Measurements from ENCODE around the gene TENM4. TPM values are rescaled to one million over a fixed set of nuclear protein-coding genes. Genes with fewer than 3 reads are reported as not detected.

The TENM4 gene
- polyA plus RNA-seq, 3 donors = 0.31 to 1.7 TPM; not detected in 1

GRCh38 chr11:79221444-79222130 is 219.2 kb downstream of the TENM4 start:
- no peak for TF ChIP-seq CTCF (IDR thresholded peaks at IDR 0.05)
- Histone ChIP-seq H3K4me1 (ENCODE audit: control insufficient read depth in 1 of 2, insufficient read depth in 2 of 2, low read length in 2 of 2) (no peaks in the 10 kb centered on the region), H3K9ac (ENCODE audit: insufficient read depth, low read length, poor library complexity, severe bottlenecking) (no peak overlapping the region), H3K27me3 (ENCODE audit: control insufficient read depth in 2 of 2, insufficient read depth in 2 of 2, low read length in 2 of 2) (peaks cover 0 to 4% of the 10 kb centered on the region in 2 donors), H3K4me2 (replicated peaks; ENCODE audit: extremely low read depth, low read length, poor library complexity, severe bottlenecking) (no peak overlapping the region), H2AFZ (ENCODE audit: insufficient read depth, low read depth, low read length, poor library complexity, severe bottlenecking) (no peak overlapping the region), H4K20me1 (ENCODE audit: insufficient read depth, low read length) (no peaks in the 10 kb centered on the region), H3K27ac (ENCODE audit: low read depth in 1 of 2, low read length in 2 of 2) (no peak overlapping the region), H3K79me2 (ENCODE audit: insufficient read depth, low read length) (no peaks in the 10 kb centered on the region), H3K4me3 (replicated peaks in 1 of 3; ENCODE audit: low read depth in 2 of 3, low read length in 3 of 3) (no peak overlapping the region), H3K36me3 (replicated peaks in 1 of 2; ENCODE audit: control insufficient read depth in 1 of 2, insufficient read depth in 2 of 2, low read length in 2 of 2) (no peaks in the 10 kb centered on the region), H3K9me3 (replicated peaks in 1 of 2; ENCODE audit: control insufficient read depth in 1 of 2, insufficient read depth in 1 of 2, low read length in 2 of 2) (no peaks in the 10 kb centered on the region)
- DNase-seq = no peak
- H3K4me1 Mint-ChIP-seq = no peaks in the 10 kb centered on the region
- H3K36me3 Mint-ChIP-seq = no peaks in the 10 kb centered on the region
- no peak overlapping the region for H3K4me3 Mint-ChIP-seq
- H3K27me3 Mint-ChIP-seq (ENCODE audit: low read depth in 3 of 3) = peaks cover 2 to 4% (median 4%) of the 10 kb centered on the region in 3 donors
- H3K9me3 Mint-ChIP-seq = peaks cover 0 to 6% (median 2%) of the 10 kb centered on the region in 7 donors
- 93% methylated on average over 3 of the region's 10 CpGs for WGBS (ENCODE audit: insufficient coverage)
- no peak overlapping the region for H3K27ac Mint-ChIP-seq
- intact Hi-C loops (cut with micrococcal nuclease) = no loop called here

GRCh38 chr11:79220171-79220570 is 220.7 kb downstream of the TENM4 start:
- Histone ChIP-seq H3K9me3 (replicated peaks in 1 of 2; ENCODE audit: control insufficient read depth in 1 of 2, insufficient read depth in 1 of 2, low read length in 2 of 2) (no peaks in the 10 kb centered on the region), H3K4me2 (replicated peaks; ENCODE audit: extremely low read depth, low read length, poor library complexity, severe bottlenecking) (no peak overlapping the region), H3K4me1 (ENCODE audit: control insufficient read depth in 1 of 2, insufficient read depth in 2 of 2, low read length in 2 of 2) (no peaks in the 10 kb centered on the region), H3K36me3 (replicated peaks in 1 of 2; ENCODE audit: control insufficient read depth in 1 of 2, insufficient read depth in 2 of 2, low read length in 2 of 2) (no peaks in the 10 kb centered on the region), H3K9ac (ENCODE audit: insufficient read depth, low read length, poor library complexity, severe bottlenecking) (no peak overlapping the region), H3K4me3 (replicated peaks in 1 of 3; ENCODE audit: low read depth in 2 of 3, low read length in 3 of 3) (no peak overlapping the region), H4K20me1 (ENCODE audit: insufficient read depth, low read length) (no peaks in the 10 kb centered on the region), H3K27ac (ENCODE audit: low read depth in 1 of 2, low read length in 2 of 2) (no peak overlapping the region), H3K79me2 (ENCODE audit: insufficient read depth, low read length) (no peaks in the 10 kb centered on the region), H2AFZ (ENCODE audit: insufficient read depth, low read depth, low read length, poor library complexity, severe bottlenecking) (no peak overlapping the region), H3K27me3 (ENCODE audit: control insufficient read depth in 2 of 2, insufficient read depth in 2 of 2, low read length in 2 of 2) (peaks cover 0 to 2% of the 10 kb centered on the region in 2 donors)
- TF ChIP-seq CTCF (IDR thresholded peaks at IDR 0.05) = no peak
- Mint-ChIP-seq H3K4me1 (no peaks in the 10 kb centered on the region), H3K27me3 (ENCODE audit: low read depth in 3 of 3) (peaks cover 2 to 6% (median 4%) of the 10 kb centered on the region in 3 donors), H3K27ac (no peak overlapping the region), H3K9me3 (peaks cover 0 to 6% (median 2%) of the 10 kb centered on the region in 7 donors), H3K4me3 (no peak overlapping the region), H3K36me3 (no peaks in the 10 kb centered on the region)
- no peak for DNase-seq
- intact Hi-C loops (cut with micrococcal nuclease) = no loop called here
- WGBS (ENCODE audit: insufficient coverage) = no CpG with 5 or more reads among the region's 3 CpGs

All from CD14-positive monocyte (primary cell).